Mesendoderm (in vitro differentiated cells): ENCODE data around the gene PRKD1.

Source experiments
- DNase-seq: peaks from one replicate; pipeline ENCODE4 v3.0.0; 2013
- H2AK5ac ChIP-seq: 2 replicates; pipeline ENCODE4 v1.6.1; 2013; ENCODE audit warnings: low read length, inconsistent platforms
- H2BK120ac ChIP-seq: 2 replicates; pipeline ENCODE4 v1.6.1; 2013; ENCODE audit warnings: low read depth, mild to moderate bottlenecking, low read length, moderate library complexity, mixed read lengths
- H2BK15ac ChIP-seq: replicated peaks from 2 replicates; pipeline ENCODE4 v1.6.1; 2013; ENCODE audit warnings: low read depth, mild to moderate bottlenecking, moderate library complexity
- H2BK5ac ChIP-seq: 2 replicates; pipeline ENCODE4 v1.6.1; 2013; ENCODE audit warnings: low read length, inconsistent platforms
- H3K18ac ChIP-seq: 2 replicates; pipeline ENCODE4 v1.6.1; 2013; ENCODE audit warnings: mild to moderate bottlenecking, low read length, mixed read lengths
- H3K23ac ChIP-seq: one replicate; pipeline ENCODE4 v1.6.1; 2013; ENCODE audit warnings: low read length
- H3K27ac ChIP-seq: 2 replicates; pipeline ENCODE4 v1.5.1; 2013; ENCODE audit warnings: low read depth, mild to moderate bottlenecking, inconsistent platforms, low read length, moderate library complexity
- H3K27me3 ChIP-seq: 2 replicates; pipeline ENCODE4 v1.6.1; 2013; ENCODE audit warnings: low read length, control low read depth, mild to moderate bottlenecking, inconsistent platforms; ENCODE audit not compliant: insufficient read depth, poor library complexity
- H3K36me3 ChIP-seq: 2 replicates; pipeline ENCODE4 v1.6.1; 2013; ENCODE audit warnings: low read length, inconsistent platforms; ENCODE audit not compliant: control insufficient read depth, insufficient read depth
- H3K4ac ChIP-seq: one replicate; pipeline ENCODE4 v1.6.1; 2013; ENCODE audit warnings: low read depth, mild to moderate bottlenecking, low read length, moderate library complexity
- H3K4me1 ChIP-seq: 2 replicates; pipeline ENCODE4 v1.6.1; 2013; ENCODE audit warnings: low read depth, low read length, inconsistent platforms; ENCODE audit not compliant: control insufficient read depth
- H3K4me2 ChIP-seq: 2 replicates; pipeline ENCODE4 v1.6.1; 2013; ENCODE audit warnings: low read length
- H3K4me3 ChIP-seq: 2 replicates; pipeline ENCODE4 v1.5.1; 2013; ENCODE audit warnings: mild to moderate bottlenecking, low read length
- H3K56ac ChIP-seq: one replicate; pipeline ENCODE4 v1.6.1; 2013; ENCODE audit warnings: low read length
- H3K79me1 ChIP-seq: 2 replicates; pipeline ENCODE4 v1.6.1; 2013; ENCODE audit warnings: low read length, inconsistent platforms
- H3K79me2 ChIP-seq: 2 replicates; pipeline ENCODE4 v1.6.1; 2013; ENCODE audit warnings: mild to moderate bottlenecking, low read length; ENCODE audit not compliant: control insufficient read depth, insufficient read depth
- H3K9ac ChIP-seq: 2 replicates; pipeline ENCODE4 v1.6.1; 2013; ENCODE audit warnings: low read length, inconsistent platforms
- H4K5ac ChIP-seq: one replicate; pipeline ENCODE4 v1.6.1; 2013; ENCODE audit warnings: low read length
- H4K8ac ChIP-seq: one replicate; pipeline ENCODE4 v1.6.1; 2013; ENCODE audit warnings: low read depth, mild to moderate bottlenecking, control low read depth, low read length, moderate library complexity
- WGBS: extraction: QIAGEN DNeasy Blood & Tissue Kit; methylation state at CpG from one replicate; pipeline ENCODE4 v1.1.7; 2013; ENCODE audit warnings: low lambda C conversion rate, missing lambda C conversion rate; ENCODE audit not compliant: insufficient coverage; ENCODE audit errors: extremely low coverage; 5-methylcytosine and 5-hydroxymethylcytosine counted together

PRKD1 gene

GRCh38 chr14:29580763-29581162 is 346.9 kb downstream of the PRKD1 start:
- WGBS = no CpG with 5 or more reads among the region's 1 CpG

GRCh38 chr14:29579838-29580237 is 347.8 kb downstream of the PRKD1 start:
- H3K36me3 ChIP-seq = no peaks in the 10 kb centered on the region
- H3K9ac ChIP-seq = no peak overlapping the region
- H3K27ac ChIP-seq = no peak overlapping the region
- H3K56ac ChIP-seq = no peak overlapping the region
- H3K4ac ChIP-seq = no peak overlapping the region
- H3K79me2 ChIP-seq = no peaks in the 10 kb centered on the region
- H3K18ac ChIP-seq = no peak overlapping the region
- no peak for DNase-seq
- H3K4me1 ChIP-seq = no peaks in the 10 kb centered on the region
- no peak overlapping the region for H2BK15ac ChIP-seq
- no CpG with 5 or more reads among the region's 3 CpGs for WGBS
- H4K5ac ChIP-seq = no peak overlapping the region
- no peak overlapping the region for H2BK5ac ChIP-seq
- no peak overlapping the region for H3K4me2 ChIP-seq
- no peak overlapping the region for H4K8ac ChIP-seq
- no peaks in the 10 kb centered on the region for H3K27me3 ChIP-seq
- no peaks in the 10 kb centered on the region for H3K79me1 ChIP-seq
- H3K4me3 ChIP-seq = no peak overlapping the region
- no peak overlapping the region for H2BK120ac ChIP-seq
- no peak overlapping the region for H2AK5ac ChIP-seq
- no peak overlapping the region for H3K23ac ChIP-seq

More at GRCh38 chr14:29580763-29581162, 346.9 kb downstream of the PRKD1 start:
- Histone ChIP-seq H3K18ac (no peak overlapping the region), H3K27me3 (no peaks in the 10 kb centered on the region), H3K4ac (no peak overlapping the region), H2BK120ac (no peak overlapping the region), H2AK5ac (no peak overlapping the region), H3K56ac (no peak overlapping the region), H3K9ac (no peak overlapping the region), H3K36me3 (no peaks in the 10 kb centered on the region), H3K4me3 (no peak overlapping the region), H3K4me1 (no peaks in the 10 kb centered on the region), H4K5ac (no peak overlapping the region), H2BK5ac (no peak overlapping the region), H3K79me1 (no peaks in the 10 kb centered on the region), H3K79me2 (no peaks in the 10 kb centered on the region), H3K4me2 (no peak overlapping the region), H3K23ac (no peak overlapping the region), H3K27ac (no peak overlapping the region), H2BK15ac (no peak overlapping the region), H4K8ac (no peak overlapping the region)
- DNase-seq = no peak

- Histone ChIP-seq H3K4ac (no peak overlapping the region), H4K5ac (no peak overlapping the region), H3K56ac (no peak overlapping the region), H2BK5ac (no peak overlapping the region), H3K36me3 (no peaks in the 10 kb centered on the region), H3K79me1 (no peaks in the 10 kb centered on the region), H4K8ac (no peak overlapping the region), H3K4me1 (no peaks in the 10 kb centered on the region), H3K4me2 (no peak overlapping the region), H2BK120ac (no peak overlapping the region), H3K4me3 (no peak overlapping the region), H3K9ac (no peak overlapping the region), H3K27me3 (no peaks in the 10 kb centered on the region), H2AK5ac (no peak overlapping the region), H3K23ac (no peak overlapping the region), H3K79me2 (no peaks in the 10 kb centered on the region), H3K27ac (no peak overlapping the region), H3K18ac (no peak overlapping the region), H2BK15ac (no peak overlapping the region)
- no CpG with 5 or more reads among the region's 4 CpGs for WGBS
- no peak for DNase-seq
Observed at GRCh38 chr14:29576927-29577326, 350.7 kb downstream of the PRKD1 start.

- Histone ChIP-seq H3K4me1 (no peaks in the 10 kb centered on the region), H2AK5ac (no peak overlapping the region), H3K4ac (no peak overlapping the region), H3K27me3 (no peaks in the 10 kb centered on the region), H3K23ac (no peak overlapping the region), H2BK120ac (no peak overlapping the region), H3K4me3 (no peak overlapping the region), H3K27ac (no peak overlapping the region), H2BK15ac (no peak overlapping the region), H3K9ac (no peak overlapping the region), H3K79me1 (no peaks in the 10 kb centered on the region), H4K5ac (no peak overlapping the region), H3K36me3 (no peaks in the 10 kb centered on the region), H3K79me2 (no peaks in the 10 kb centered on the region), H3K56ac (no peak overlapping the region), H3K4me2 (no peak overlapping the region), H3K18ac (no peak overlapping the region), H4K8ac (no peak overlapping the region), H2BK5ac (no peak overlapping the region)
- no CpG with 5 or more reads among the region's 2 CpGs for WGBS
- DNase-seq = no peak
Observed at GRCh38 chr14:29569194-29569593, 358.5 kb downstream of the PRKD1 start.

- Histone ChIP-seq H4K5ac (no peak overlapping the region), H3K4me2 (no peak overlapping the region), H3K4ac (no peak overlapping the region), H3K36me3 (no peaks in the 10 kb centered on the region), H3K18ac (no peak overlapping the region), H3K23ac (no peak overlapping the region), H2BK120ac (no peak overlapping the region), H4K8ac (no peak overlapping the region), H3K79me1 (no peaks in the 10 kb centered on the region), H3K9ac (no peak overlapping the region), H3K27ac (no peak overlapping the region), H2AK5ac (no peak overlapping the region), H2BK15ac (no peak overlapping the region), H3K4me3 (no peak overlapping the region), H3K56ac (no peak overlapping the region), H3K4me1 (no peaks in the 10 kb centered on the region), H2BK5ac (no peak overlapping the region), H3K79me2 (no peaks in the 10 kb centered on the region), H3K27me3 (no peaks in the 10 kb centered on the region)
- no CpG with 5 or more reads among the region's 1 CpG for WGBS
- no peak for DNase-seq
Observed at GRCh38 chr14:29566194-29566593, 361.5 kb downstream of the PRKD1 start.

- Histone ChIP-seq H2BK120ac (no peak overlapping the region), H3K18ac (no peak overlapping the region), H3K27ac (no peak overlapping the region), H2AK5ac (no peak overlapping the region), H2BK5ac (no peak overlapping the region), H3K23ac (no peak overlapping the region), H4K5ac (no peak overlapping the region), H2BK15ac (no peak overlapping the region), H4K8ac (no peak overlapping the region), H3K56ac (no peak overlapping the region), H3K79me2 (no peaks in the 10 kb centered on the region), H3K4me2 (no peak overlapping the region), H3K27me3 (no peaks in the 10 kb centered on the region), H3K9ac (no peak overlapping the region), H3K4me3 (no peak overlapping the region), H3K4me1 (no peaks in the 10 kb centered on the region), H3K79me1 (no peaks in the 10 kb centered on the region), H3K36me3 (no peaks in the 10 kb centered on the region), H3K4ac (no peak overlapping the region)
- DNase-seq = no peak
- no CpG with 5 or more reads among the region's 4 CpGs for WGBS
Observed at GRCh38 chr14:29558516-29558915, 369.1 kb downstream of the PRKD1 start.
